Osteoblast (primary cell): ENCODE data around the gene MPZL1. TPM values are rescaled to one million over a fixed set of nuclear protein-coding genes. Genes with fewer than 3 reads are reported as not detected.

Source experiments
- DNase-seq: peaks from one replicate; pipeline ENCODE4 v3.0.0; 2011; ENCODE audit warnings: low spot score, mixed read lengths; ENCODE audit not compliant: insufficient read length; ENCODE audit errors: missing footprints
- H2AFZ ChIP-seq: 2 replicates; pipeline ENCODE4 v1.6.0; 2011; ENCODE audit warnings: mild to moderate bottlenecking, low read length
- H3K27ac ChIP-seq: 2 replicates; pipeline ENCODE4 v1.5.1; 2011; ENCODE audit warnings: mild to moderate bottlenecking, low read depth, low read length, moderate library complexity
- H3K27me3 ChIP-seq: 2 replicates; pipeline ENCODE4 v1.6.0; 2012; ENCODE audit warnings: mild to moderate bottlenecking, control low read depth, inconsistent platforms, low read length, moderate library complexity; ENCODE audit not compliant: insufficient read depth
- H3K36me3 ChIP-seq: 2 replicates; pipeline ENCODE4 v1.5.1; 2011; ENCODE audit warnings: mild to moderate bottlenecking, low read length, control low read depth, moderate library complexity; ENCODE audit not compliant: insufficient read depth
- H3K4me1 ChIP-seq: 2 replicates; pipeline ENCODE4 v1.5.1; 2011; ENCODE audit warnings: mild to moderate bottlenecking, low read length, control low read depth, moderate library complexity; ENCODE audit not compliant: insufficient read depth
- H3K4me2 ChIP-seq: 2 replicates; pipeline ENCODE4 v1.6.0; 2011; ENCODE audit warnings: mild to moderate bottlenecking, low read length; ENCODE audit not compliant: insufficient read depth
- H3K4me3 ChIP-seq: fragments of 200-600 bp; sonication (generic); 3 replicates; pipeline ENCODE4 v1.5.1; 2012; ENCODE audit warnings: mild to moderate bottlenecking, low read length, inconsistent platforms; ENCODE audit not compliant: insufficient read depth
- H3K79me2 ChIP-seq: 2 replicates; pipeline ENCODE4 v1.6.0; 2012; ENCODE audit warnings: mild to moderate bottlenecking, low read length, control low read depth, inconsistent platforms; ENCODE audit not compliant: insufficient read depth
- H3K9me3 ChIP-seq: 2 replicates; pipeline ENCODE4 v1.5.1; 2011; ENCODE audit warnings: low read depth, low read length, control low read depth
- H4K20me1 ChIP-seq: 2 replicates; pipeline ENCODE4 v1.6.0; 2012; ENCODE audit warnings: mild to moderate bottlenecking, low read length, control low read depth; ENCODE audit not compliant: insufficient read depth
- CTCF ChIP-seq: IDR thresholded peaks from 2 replicates; pipeline ENCODE4 v1.5.1; 2011; ENCODE audit warnings: mild to moderate bottlenecking, low read depth, low read length, moderate library complexity; ENCODE audit errors: extremely low read depth
- total RNA-seq: library from RNA; depleted of rRNA; stranded (reverse); fragments of >200 nt; gene quantifications from 2 replicates; pipeline ENCODE4 v1.2.3, GENCODE V29; 2012

The MPZL1 gene
- total RNA-seq, 1 donor: 189 TPM

GRCh38 chr1:167772436-167772835, 50.7 kb downstream of the MPZL1 start:
- Histone ChIP-seq H3K4me1 (peaks cover 32% of the 10 kb centered on the region), H3K79me2 (peaks cover 38% of the 10 kb centered on the region), H3K4me3 (no peak overlapping the region), H3K36me3 (peaks cover 79% of the 10 kb centered on the region), H2AFZ (no peak overlapping the region), H3K4me2 (no peak overlapping the region), H3K27me3 (no peaks in the 10 kb centered on the region), H3K9me3 (no peaks in the 10 kb centered on the region), H3K27ac (no peak overlapping the region), H4K20me1 (peaks cover 31% of the 10 kb centered on the region)
- no peak for TF ChIP-seq CTCF
- no peak for DNase-seq

GRCh38 chr1:167773516-167773915, 51.7 kb downstream of the MPZL1 start:
- no peak for DNase-seq
- Histone ChIP-seq H4K20me1 (peaks cover 23% of the 10 kb centered on the region), H3K4me2 (no peak overlapping the region), H3K27ac (peak overlapping the region; percentile 5), H3K36me3 (peaks cover 77% of the 10 kb centered on the region), H3K4me3 (no peak overlapping the region), H3K79me2 (peaks cover 31% of the 10 kb centered on the region), H2AFZ (no peak overlapping the region), H3K4me1 (peaks cover 32% of the 10 kb centered on the region), H3K27me3 (no peaks in the 10 kb centered on the region), H3K9me3 (no peaks in the 10 kb centered on the region)
- no peak for TF ChIP-seq CTCF

GRCh38 chr1:167774710-167775109, 52.9 kb downstream of the MPZL1 start:
- Histone ChIP-seq H3K4me1 (peaks cover 32% of the 10 kb centered on the region), H3K79me2 (peaks cover 20% of the 10 kb centered on the region), H2AFZ (no peak overlapping the region), H3K4me3 (no peak overlapping the region), H3K27me3 (no peaks in the 10 kb centered on the region), H3K4me2 (peak overlapping the region; percentile 26), H3K9me3 (no peaks in the 10 kb centered on the region), H4K20me1 (peaks cover 13% of the 10 kb centered on the region), H3K36me3 (peaks cover 68% of the 10 kb centered on the region), H3K27ac (peak overlapping the region; percentile 56)
- no peak for TF ChIP-seq CTCF
- peak; percentile 88 for DNase-seq

DNA sequence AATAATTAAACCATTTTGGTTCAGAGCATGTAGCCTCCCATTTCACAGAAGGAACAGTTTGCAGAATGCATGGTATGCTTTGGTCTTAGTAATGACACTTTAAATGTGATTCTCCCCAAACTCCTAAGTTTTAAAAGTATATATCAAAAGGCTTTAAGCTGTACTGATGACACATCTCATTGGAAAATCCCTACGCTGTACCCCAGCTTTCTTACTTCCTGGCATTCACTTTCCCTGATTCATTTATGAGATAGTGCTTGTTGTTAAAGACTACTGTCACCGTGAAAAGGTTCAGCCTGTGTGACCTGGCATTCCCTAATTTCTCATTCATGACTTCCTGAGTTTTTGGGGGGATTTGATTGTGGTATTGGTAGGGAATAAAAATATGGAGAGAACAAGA, 53.4 kb downstream of the MPZL1 start:
- Histone ChIP-seq H4K20me1 (peaks cover 12% of the 10 kb centered on the region), H3K4me1 (peaks cover 32% of the 10 kb centered on the region), H3K79me2 (peaks cover 15% of the 10 kb centered on the region), H3K27ac (peak overlapping the region; percentile 56), H3K27me3 (no peaks in the 10 kb centered on the region), H2AFZ (no peak overlapping the region), H3K9me3 (no peaks in the 10 kb centered on the region), H3K4me2 (peak overlapping the region; percentile 20), H3K4me3 (no peak overlapping the region), H3K36me3 (peaks cover 68% of the 10 kb centered on the region)
- peak; percentile 88 for DNase-seq
- no peak for TF ChIP-seq CTCF
